Neutrophil (primary cell): ENCODE data around the gene ABCA1.

ENCODE experiments used
- H3K27ac ChIP-seq: fragments of 200-600 bp; sonication (generic); 2 replicates; pipeline ENCODE4 v1.5.1; 2016; ENCODE audit warnings: mild to moderate bottlenecking, moderate library complexity
- H3K27me3 ChIP-seq: fragments of 200-600 bp; sonication (generic); 2 replicates; pipeline ENCODE4 v1.6.0; 2016; ENCODE audit warnings: mild to moderate bottlenecking
- H3K36me3 ChIP-seq: fragments of 200-600 bp; sonication (generic); 2 replicates; pipeline ENCODE4 v1.5.1; 2017
- H3K4me1 ChIP-seq, 2 experiments: fragments of 200-600 bp in 1 of 2; sonication (generic) in 1 of 2; 1 replicate in 1 of 2; 2 replicates in 1 of 2; pipeline versions ENCODE4 v1.5.1 to v1.6.1; 2013 to 2016; ENCODE audit warnings: low read depth in 1 of 2, low read length in 1 of 2, mild to moderate bottlenecking in 1 of 2, moderate library complexity in 1 of 2; ENCODE audit not compliant: control insufficient read depth in 1 of 2, insufficient read depth in 1 of 2
- H3K4me3 ChIP-seq, 2 experiments: fragments of 200-600 bp in 1 of 2; sonication (generic) in 1 of 2; 1 replicate in 1 of 2; 2 replicates in 1 of 2; pipeline ENCODE4 v1.5.1; 2013 to 2016; ENCODE audit warnings: low read depth in 1 of 2, low read length in 1 of 2, mild to moderate bottlenecking in 1 of 2, moderate library complexity in 1 of 2
- H3K9me3 ChIP-seq: fragments of 200-600 bp; sonication (generic); 2 replicates; pipeline ENCODE4 v1.5.1; 2016
- CTCF ChIP-seq: fragments of 200-600 bp; sonication (generic); IDR thresholded peaks from 2 replicates; pipeline ENCODE4 v1.5.1; 2016; ENCODE audit warnings: antibody characterized with exemption

ABCA1 gene

GRCh38 chr9:104738452-104738851 is 189.5 kb downstream of the ABCA1 start:
- Histone ChIP-seq H3K36me3 (no peaks in the 10 kb centered on the region), H3K4me3 (no peak overlapping the region), H3K4me1 (no peaks in the 10 kb centered on the region), H3K9me3 (no peaks in the 10 kb centered on the region), H3K27me3 (no peaks in the 10 kb centered on the region), H3K27ac (no peak overlapping the region)
- no peak for TF ChIP-seq CTCF
